ENCODE results near the gene IP6K3. TPM values are rescaled to one million over a fixed set of nuclear protein-coding genes. Genes with fewer than 3 reads are reported as not detected.

Gene IP6K3
- total RNA-seq, 4 donors from 2014 or later: 0.51 to 0.83 TPM; not detected in 2

- H3K27ac ChIP-seq: no peak overlapping the region
- H3K27me3 ChIP-seq: no peaks in the 10 kb centered on the region
- no peaks in the 10 kb centered on the region for H3K9me3 ChIP-seq
- peaks cover 100% of the 10 kb centered on the region for H3K36me3 ChIP-seq
- H3K4me1 ChIP-seq: no peaks in the 10 kb centered on the region
- DNase-seq (ENCODE audit: low spot score in 2 of 2): no peak
- TF ChIP-seq POLR2AphosphoS5 (IDR thresholded peaks at IDR 0.05): no peak
- WGBS: 85% methylated on average over 6 of the region's 6 CpGs
- H3K4me3 ChIP-seq: no peak overlapping the region
Measured at GRCh38 chr6:33686225-33686924, 60.3 kb downstream of the IP6K3 start.

- H3K27ac ChIP-seq: no peak overlapping the region
- H3K9me3 ChIP-seq: no peaks in the 10 kb centered on the region
- no peaks in the 10 kb centered on the region for H3K27me3 ChIP-seq
- no peak for DNase-seq (ENCODE audit: low spot score in 2 of 2)
- H3K4me3 ChIP-seq: no peak overlapping the region
- no peak for TF ChIP-seq CTCF (IDR thresholded peaks at IDR 0.05)
- no peak for TF ChIP-seq EP300 (IDR thresholded peaks at IDR 0.05)
- TF ChIP-seq POLR2A (IDR thresholded peaks at IDR 0.05): no peak
- no peak for TF ChIP-seq POLR2AphosphoS5 (IDR thresholded peaks at IDR 0.05)
- no peaks in the 10 kb centered on the region for H3K4me1 ChIP-seq
- peaks cover 98% of the 10 kb centered on the region for H3K36me3 ChIP-seq
- WGBS: 89% methylated on average over 23 of the region's 38 CpGs
Measured at GRCh38 chr6:33685411-33686224, 61.1 kb downstream of the IP6K3 start.

GRCh38 chr6:33684983-33685382, 61.7 kb downstream of the IP6K3 start:
- no peaks in the 10 kb centered on the region for H3K9me3 ChIP-seq
- no peak for TF ChIP-seq POLR2AphosphoS5 (IDR thresholded peaks at IDR 0.05)
- no peak for TF ChIP-seq POLR2A (IDR thresholded peaks at IDR 0.05)
- TF ChIP-seq CTCF (IDR thresholded peaks at IDR 0.05): no peak
- no peak for TF ChIP-seq EP300 (IDR thresholded peaks at IDR 0.05)
- DNase-seq (ENCODE audit: low spot score in 2 of 2): no peak
- H3K36me3 ChIP-seq: peaks cover 98% of the 10 kb centered on the region
- H3K27me3 ChIP-seq: no peaks in the 10 kb centered on the region
- H3K4me1 ChIP-seq: no peaks in the 10 kb centered on the region
- H3K4me3 ChIP-seq: no peak overlapping the region
- 88% methylated on average over 5 of the region's 7 CpGs for WGBS
- no peak overlapping the region for H3K27ac ChIP-seq

- H3K27me3 ChIP-seq: no peaks in the 10 kb centered on the region
- H3K27ac ChIP-seq: no peak overlapping the region
- H3K36me3 ChIP-seq: peaks cover 98% of the 10 kb centered on the region
- 92% methylated on average over 14 of the region's 16 CpGs for WGBS
- DNase-seq (ENCODE audit: low spot score in 2 of 2): no peak
- H3K4me1 ChIP-seq: no peaks in the 10 kb centered on the region
- no peak for TF ChIP-seq CTCF (IDR thresholded peaks at IDR 0.05)
- no peak for TF ChIP-seq EP300 (IDR thresholded peaks at IDR 0.05)
- TF ChIP-seq POLR2AphosphoS5 (IDR thresholded peaks at IDR 0.05): no peak
- TF ChIP-seq POLR2A (IDR thresholded peaks at IDR 0.05): no peak
- H3K4me3 ChIP-seq: no peak overlapping the region
- no peaks in the 10 kb centered on the region for H3K9me3 ChIP-seq
Measured at GRCh38 chr6:33684428-33684896, 62.2 kb downstream of the IP6K3 start.

- WGBS: 81% methylated on average over 7 of the region's 19 CpGs
Measured at GRCh38 chr6:33683576-33684427, 62.9 kb downstream of the IP6K3 start.

More at GRCh38 chr6:33683576-33684427, 62.9 kb downstream of the IP6K3 start:
- Histone ChIP-seq H3K27me3 (no peaks in the 10 kb centered on the region), H3K36me3 (peaks cover 98% of the 10 kb centered on the region), H3K27ac (no peak overlapping the region), H3K4me1 (no peaks in the 10 kb centered on the region), H3K9me3 (no peaks in the 10 kb centered on the region), H3K4me3 (no peak overlapping the region)
- no peak for DNase-seq (ENCODE audit: low spot score in 2 of 2)
- no peak for TF ChIP-seq CTCF (IDR thresholded peaks at IDR 0.05)
- no peak for TF ChIP-seq EP300 (IDR thresholded peaks at IDR 0.05)
- TF ChIP-seq POLR2AphosphoS5 (IDR thresholded peaks at IDR 0.05): no peak
- TF ChIP-seq POLR2A (IDR thresholded peaks at IDR 0.05): no peak
